Ramos (cell line): Measurements from ENCODE around the gene B3GLCT.
"Not testable (repeated sequence)": the region's sequence is repeated elsewhere in the genome, so short reads cannot be mapped to it uniquely, and the experiment has no call there.

Experiments used
- in situ Hi-C: fragments of 300-500 bp; cut with MboI; formaldehyde crosslinking; loops from one replicate; pipeline ENCODE4 v1.14.3; 2022; ENCODE audit warnings: low sequenced_read_pairs; ENCODE audit not compliant: unreplicated experiment

Gene B3GLCT

DNA sequence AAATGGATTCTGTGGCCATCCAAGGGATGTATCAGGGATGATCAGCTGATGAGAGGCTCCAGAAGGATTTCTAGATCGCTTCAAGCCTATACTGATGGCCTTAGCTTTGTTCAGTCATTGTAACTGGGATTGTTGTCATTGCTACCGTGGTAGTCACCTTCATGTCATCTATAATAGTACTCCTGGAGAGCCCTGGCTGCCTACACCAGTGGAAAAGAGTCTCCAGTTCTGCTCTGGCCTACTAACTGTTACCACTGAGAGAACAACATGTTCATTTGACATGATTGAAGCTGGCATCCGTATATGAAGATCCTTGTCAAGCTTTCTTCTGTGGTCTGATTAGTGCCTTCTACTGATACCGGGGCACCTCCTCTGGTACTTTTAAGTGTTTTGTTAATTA is 131.3 kb downstream of the B3GLCT start:
- in situ Hi-C loops = no loop called here

DNA sequence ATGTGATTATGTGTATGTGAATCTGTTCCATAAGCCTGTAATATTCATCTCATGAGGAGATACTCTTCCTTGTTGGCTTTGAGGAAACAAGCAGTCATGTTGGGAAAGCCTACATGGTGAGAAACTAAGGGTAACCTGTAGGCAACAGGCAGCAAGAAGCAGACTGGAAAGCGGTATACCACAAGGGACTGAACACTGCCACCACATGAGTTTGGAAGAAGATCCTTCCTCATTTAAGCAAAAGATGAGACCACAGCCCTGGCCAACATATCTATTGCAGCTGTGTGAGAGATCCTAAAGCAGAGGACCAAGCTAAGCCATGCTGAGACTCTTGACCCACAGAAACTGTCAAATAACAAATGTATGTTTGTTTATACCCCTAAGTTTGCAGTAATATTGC is 134.8 kb downstream of the B3GLCT start:
- in situ Hi-C loops = no loop called here

DNA sequence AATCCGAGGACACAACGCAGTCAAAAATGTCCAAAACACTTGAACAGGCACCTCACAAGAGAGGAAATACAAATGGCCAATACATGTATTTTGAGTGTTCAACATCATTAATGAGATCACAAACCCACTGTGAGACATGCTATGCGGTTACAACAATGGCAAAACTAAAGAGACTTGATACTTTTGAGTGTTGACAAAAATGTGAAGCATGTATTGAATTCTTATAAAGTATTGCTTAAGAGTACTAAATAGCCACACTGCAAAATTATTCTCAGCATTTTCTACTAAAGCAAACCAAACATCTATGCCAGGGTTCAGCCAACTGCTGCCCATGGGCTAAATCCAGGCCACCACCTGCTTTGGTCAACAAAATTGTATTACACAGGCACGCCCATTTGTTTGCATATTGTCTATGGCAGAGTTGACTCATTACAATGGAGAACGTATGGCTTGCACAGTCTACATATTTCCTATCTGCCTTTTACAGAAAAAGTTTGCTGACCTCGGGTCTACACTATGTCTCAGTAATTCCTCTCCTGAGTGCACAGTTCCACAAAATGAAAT is 135.3 kb downstream of the B3GLCT start:
- in situ Hi-C loops = no loop called here

GRCh38 chr13:31339616-31340015 is 139.8 kb downstream of the B3GLCT start:
- in situ Hi-C loops = not testable (repeated sequence)

DNA sequence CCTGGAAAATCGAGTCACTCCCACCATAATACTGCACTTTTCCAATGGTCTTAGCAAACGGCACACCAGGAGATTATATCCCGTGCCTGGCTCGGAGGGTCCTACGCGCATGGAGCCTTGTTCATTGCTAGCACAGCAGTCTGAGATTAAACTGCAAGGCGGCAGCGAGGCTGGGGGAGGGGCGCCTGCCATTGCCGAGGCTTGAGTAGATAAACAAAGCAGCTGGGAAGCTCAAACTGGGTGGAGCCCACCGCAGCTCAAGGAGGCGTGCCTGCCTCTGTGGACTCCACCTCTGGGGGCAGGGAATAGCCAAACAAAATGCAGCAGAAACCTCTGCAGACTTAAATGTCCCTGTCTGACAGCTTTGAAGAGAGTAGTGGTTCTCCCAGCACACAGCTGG is 141.1 kb downstream of the B3GLCT start:
- in situ Hi-C loops = not testable (repeated sequence)

DNA sequence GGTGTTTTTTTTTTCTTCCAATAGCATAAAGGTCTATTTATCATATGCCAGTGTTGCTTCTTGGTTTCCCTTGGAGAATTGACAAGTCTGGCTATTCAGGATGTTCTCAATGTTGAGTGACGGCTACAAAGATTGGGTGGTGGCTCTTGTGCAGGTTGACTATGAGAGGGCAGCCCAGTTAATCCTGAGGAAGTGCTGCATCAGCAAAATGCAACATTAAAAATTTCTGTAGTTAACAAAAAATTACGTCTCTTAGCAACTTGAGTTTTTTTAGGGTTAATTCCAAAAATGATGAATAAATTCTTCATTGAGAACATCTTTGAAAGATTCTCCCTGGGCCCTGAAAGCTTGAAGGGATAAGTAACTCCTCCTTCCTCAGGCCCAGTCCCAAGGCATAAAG is 147.1 kb downstream of the B3GLCT start:
- in situ Hi-C loops = no loop called here

DNA sequence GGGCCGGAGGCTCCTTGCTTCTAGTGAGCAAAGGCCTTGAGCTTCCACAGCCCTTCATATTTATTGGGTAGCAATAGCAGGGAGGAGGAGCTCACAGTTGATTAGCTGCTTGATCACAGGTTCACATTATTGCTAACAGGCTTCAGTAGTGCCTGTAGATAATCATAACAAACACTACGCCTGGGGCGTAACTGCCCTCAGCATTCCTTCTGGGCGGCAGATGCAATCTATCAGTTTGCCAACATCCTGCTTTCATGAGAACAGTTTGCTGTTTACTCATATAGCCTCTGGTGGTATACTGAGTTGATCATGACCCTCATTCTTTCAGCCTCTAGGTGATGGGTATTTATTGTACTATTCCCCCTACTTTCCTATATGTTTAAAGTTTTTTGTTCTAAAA is 149.4 kb downstream of the B3GLCT start:
- in situ Hi-C loops = no loop called here

DNA sequence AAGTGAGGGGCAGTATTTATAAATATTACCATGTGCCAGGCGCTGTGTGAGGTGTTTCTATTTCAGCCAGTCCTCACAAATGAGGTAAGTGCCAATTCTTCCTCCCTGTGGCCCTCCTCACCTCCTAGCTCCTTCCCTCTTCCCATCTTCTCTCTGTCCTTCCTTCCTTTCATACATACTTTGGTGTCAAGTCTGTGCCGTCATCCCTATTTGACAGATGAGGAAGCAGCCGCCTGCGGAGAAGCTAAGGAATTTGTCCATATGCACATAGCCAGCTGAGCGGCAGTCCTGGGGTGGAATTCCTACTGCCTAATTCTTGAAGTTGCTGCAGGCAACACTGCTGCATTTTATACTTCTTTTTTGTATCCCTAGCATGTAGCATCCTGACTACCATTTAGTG is 150.8 kb downstream of the B3GLCT start:
- in situ Hi-C loops = no loop called here

DNA sequence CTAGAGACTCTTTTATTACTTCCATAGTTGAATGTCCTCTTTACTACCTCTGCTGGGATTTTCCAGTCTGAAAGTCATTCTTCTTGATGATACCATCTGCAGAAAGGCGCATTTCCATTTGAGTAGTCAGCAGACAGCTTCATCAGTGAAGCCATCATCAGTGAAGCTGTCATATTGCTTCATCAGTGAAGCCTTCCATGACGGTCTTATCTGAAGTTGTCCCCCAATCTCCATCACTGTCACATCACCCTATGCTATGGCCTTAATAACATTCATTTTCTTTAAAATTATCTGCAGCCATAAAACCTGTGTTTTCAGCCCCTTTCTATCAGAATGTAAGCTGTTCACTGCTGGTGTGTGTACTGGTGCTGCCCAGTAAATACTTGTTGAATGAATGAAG is 151.6 kb downstream of the B3GLCT start:
- in situ Hi-C loops = no loop called here

DNA sequence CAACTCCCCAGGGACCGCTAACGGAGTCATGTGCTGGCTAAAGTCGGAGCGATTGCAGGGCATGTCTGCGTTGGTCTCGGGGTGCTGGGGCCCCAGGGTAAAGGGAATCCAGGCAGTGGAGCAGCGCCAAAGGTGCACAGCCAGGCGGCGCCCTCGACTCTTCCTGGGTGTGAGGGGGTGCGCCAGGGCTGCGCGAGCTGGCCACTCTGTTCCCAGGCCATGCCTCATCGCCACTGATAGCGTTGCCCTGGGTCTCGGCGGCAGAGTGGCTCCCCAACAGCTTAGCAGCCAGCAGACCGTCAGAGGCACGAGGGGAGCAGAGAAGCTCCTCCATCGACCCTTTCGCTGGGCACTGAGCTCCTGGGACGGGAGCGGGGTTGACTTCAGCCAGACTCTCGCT is 152.7 kb downstream of the B3GLCT start:
- in situ Hi-C loops = no loop called here

GRCh38 chr13:31355001-31355400 is 155.2 kb downstream of the B3GLCT start:
- in situ Hi-C loops = no loop called here

DNA sequence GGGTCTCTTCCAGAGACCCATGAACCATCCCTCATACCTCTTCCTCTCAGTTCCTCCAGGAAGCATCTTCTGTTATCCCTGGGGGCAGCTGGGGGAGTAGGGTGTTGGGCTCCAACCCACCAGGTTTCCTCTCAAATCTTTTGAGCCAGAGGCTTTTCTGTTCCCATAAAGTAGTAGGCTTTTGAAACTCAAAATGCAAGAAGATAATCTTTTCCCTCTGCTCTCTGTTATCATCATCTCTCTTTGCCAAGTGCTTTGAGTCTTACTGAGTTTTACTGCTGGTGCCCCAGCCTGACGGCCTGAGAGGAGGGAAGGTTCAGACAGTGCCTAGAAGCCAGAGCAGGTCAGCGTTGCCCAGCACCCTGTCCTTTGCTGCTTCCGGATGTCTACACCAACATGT is 157.2 kb downstream of the B3GLCT start:
- in situ Hi-C loops = no loop called here

- in situ Hi-C loops = no loop called here
Observed at GRCh38 chr13:31357581-31357980, 157.8 kb downstream of the B3GLCT start.

GRCh38 chr13:31361673-31362072 is 161.9 kb downstream of the B3GLCT start:
- in situ Hi-C loops = no loop called here

DNA sequence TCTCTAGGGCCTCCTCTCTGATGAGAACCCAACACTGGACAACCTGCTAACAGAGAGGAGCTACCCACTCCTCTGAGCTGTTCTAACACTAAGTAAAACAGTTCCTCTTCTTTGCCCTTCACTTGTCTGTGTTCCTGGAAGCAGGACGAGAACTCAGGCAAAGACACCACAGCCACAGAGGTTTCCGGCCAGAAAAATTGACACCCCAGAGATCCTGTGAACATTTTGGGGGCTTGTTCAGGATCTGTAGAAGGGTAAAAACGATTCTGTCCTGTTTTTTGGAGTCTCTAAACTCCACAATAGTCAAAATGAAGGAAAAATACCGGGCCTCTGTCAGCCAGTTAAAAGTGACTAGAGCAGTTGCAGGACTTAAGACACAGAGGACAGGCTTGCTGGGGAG is 165.9 kb downstream of the B3GLCT start:
- in situ Hi-C loops = no loop called here

DNA sequence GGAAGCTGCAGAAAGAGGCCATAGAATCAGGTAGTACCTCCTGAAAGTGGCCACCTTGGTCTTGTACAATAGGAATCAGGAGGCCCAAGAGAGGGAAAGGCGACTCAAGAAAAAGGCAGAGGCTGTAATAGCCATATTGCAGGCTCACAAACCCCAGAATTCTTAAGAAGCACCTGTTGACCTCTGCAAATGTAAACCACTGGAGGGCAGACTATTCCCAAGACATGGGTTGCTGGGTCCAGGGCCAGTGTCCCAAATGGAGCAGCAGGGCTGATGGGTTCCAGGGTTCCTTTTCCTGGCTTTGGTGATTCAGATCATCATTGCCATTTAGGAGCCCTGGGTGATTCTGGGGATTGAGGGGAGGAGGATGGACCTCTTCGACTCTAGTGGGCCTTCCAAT is 167.6 kb downstream of the B3GLCT start:
- in situ Hi-C loops = no loop called here

- in situ Hi-C loops = no loop called here
Observed at GRCh38 chr13:31369213-31369612, 169.4 kb downstream of the B3GLCT start.

DNA sequence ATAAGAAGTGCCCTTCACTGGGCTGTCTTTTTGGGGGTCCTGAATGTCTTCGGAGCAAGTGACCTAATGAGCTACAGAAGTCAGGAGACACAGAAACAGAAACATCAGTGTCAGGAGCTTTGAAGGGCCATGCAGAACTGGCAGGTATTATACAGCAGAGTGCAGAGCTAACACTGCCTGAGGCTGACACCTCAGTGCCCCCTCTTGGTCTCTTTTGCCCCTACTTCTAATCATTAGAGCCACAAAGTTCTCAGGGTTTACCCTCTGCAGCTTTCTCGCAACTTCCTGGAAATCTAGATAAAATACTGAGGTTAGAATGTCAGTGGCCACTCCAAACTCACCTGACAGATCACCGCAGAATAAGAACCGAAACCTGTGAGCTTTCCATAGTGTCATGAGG is 172.7 kb downstream of the B3GLCT start:
- in situ Hi-C loops = no loop called here

GRCh38 chr13:31374682-31375081 is 174.9 kb downstream of the B3GLCT start:
- in situ Hi-C loops = no loop called here

DNA sequence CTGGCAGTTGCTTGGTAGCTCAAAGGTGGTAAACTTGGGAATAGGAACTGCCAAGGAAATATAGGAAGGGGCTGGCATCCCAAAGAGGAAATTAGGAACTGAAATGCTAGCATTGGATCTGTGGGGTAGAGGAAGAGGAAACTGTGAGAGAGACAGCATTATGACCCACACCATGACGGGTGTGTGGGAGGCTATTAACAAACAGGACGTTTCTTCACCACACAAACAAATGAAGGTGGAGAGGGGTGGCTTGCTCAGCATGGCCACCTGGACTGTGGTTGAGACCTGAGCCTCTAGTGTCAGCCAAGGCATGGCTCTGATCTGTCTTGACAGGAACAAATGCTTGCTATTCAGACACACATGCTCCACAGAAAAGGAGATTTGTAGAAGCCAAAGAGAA is 178.2 kb downstream of the B3GLCT start:
- in situ Hi-C loops = no loop called here

GRCh38 chr13:31380715-31381114 is 180.9 kb downstream of the B3GLCT start:
- in situ Hi-C loops = no loop called here
